ENCODE measurements around the gene PCNX4. TPM values are rescaled to one million over a fixed set of nuclear protein-coding genes. Genes with fewer than 3 reads are reported as not detected.
"Not testable (repeated sequence)": the region's sequence is repeated elsewhere in the genome, so short reads cannot be mapped to it uniquely, and the experiment has no call there.

PCNX4 gene
- 10 to 100 TPM; 19.7 to 23.6 TPM for total RNA-seq

GRCh38 chr14:60091550-60092525 lies at the start of gene PCNX4:
TSS of gene PCNX4 (plus strand) at chr14:60091923. CDS start at chr14:60107639, 15,716 bp downstream.
- Histone ChIP-seq H3K4me1 (peaks cover 4% of the 10 kb centered on the region), H3K9ac (ENCODE audit: low read depth in 2 of 2, low read length in 2 of 2) (peak within 1 kb of the TSS; percentile 84 to 96), H3K27ac (peak within 1 kb of the TSS; percentile 99), H3K27me3 (no peaks in the 10 kb centered on the region), H3K36me3 (no peaks in the 10 kb centered on the region), H3K4me3 (peak within 1 kb of the TSS; percentile 48), H3K9me3 (no peaks in the 10 kb centered on the region)
- no peak for TF ChIP-seq CTCF (IDR thresholded peaks at IDR 0.05)
- peak; percentile 97 for DNase-seq
- intact Hi-C loops (cut with DNase I): loop anchor here (10.0 kb wide), 1 partner anchor 73 kb away; the partner anchor contains the start of gene DHRS7

GRCh38 chr14:60047976-60048375 lies 43.7 kb upstream of the PCNX4 start:
- H3K9ac ChIP-seq (ENCODE audit: low read depth in 2 of 2, low read length in 2 of 2); H3K4me3 ChIP-seq; H3K9me3 ChIP-seq; H3K27ac ChIP-seq; H3K36me3 ChIP-seq; DNase-seq; H3K27me3 ChIP-seq; intact Hi-C loops (cut with DNase I); H3K4me1 ChIP-seq: not testable (repeated sequence)

- intact Hi-C loops (cut with DNase I): no loop called here
- Histone ChIP-seq H3K4me3 (no peak overlapping the region), H3K36me3 (no peaks in the 10 kb centered on the region), H3K9me3 (no peaks in the 10 kb centered on the region), H3K9ac (ENCODE audit: low read depth in 2 of 2, low read length in 2 of 2) (no peak overlapping the region), H3K4me1 (no peaks in the 10 kb centered on the region), H3K27me3 (no peaks in the 10 kb centered on the region), H3K27ac (no peak overlapping the region)
- DNase-seq: no peak
- no peak for TF ChIP-seq CTCF (IDR thresholded peaks at IDR 0.05)
These were observed 40.0 kb upstream of the PCNX4 start for GRCh38 chr14:60051721-60052221.

GRCh38 chr14:60058087-60058486 lies 33.6 kb upstream of the PCNX4 start:
- no peaks in the 10 kb centered on the region for H3K36me3 ChIP-seq
- intact Hi-C loops (cut with DNase I): no loop called here
- H3K27ac ChIP-seq: no peak overlapping the region
- TF ChIP-seq CTCF (IDR thresholded peaks at IDR 0.05): no peak
- H3K9ac ChIP-seq (ENCODE audit: low read depth in 2 of 2, low read length in 2 of 2): no peak overlapping the region
- H3K4me3 ChIP-seq: no peak overlapping the region
- no peak for DNase-seq
- H3K27me3 ChIP-seq: no peaks in the 10 kb centered on the region
- H3K4me1 ChIP-seq: no peaks in the 10 kb centered on the region
- H3K9me3 ChIP-seq: no peaks in the 10 kb centered on the region

- H3K9me3 ChIP-seq: no peaks in the 10 kb centered on the region
- no peak overlapping the region for H3K9ac ChIP-seq (ENCODE audit: low read depth in 2 of 2, low read length in 2 of 2)
- DNase-seq: no peak
- H3K4me3 ChIP-seq: no peak overlapping the region
- H3K4me1 ChIP-seq: no peaks in the 10 kb centered on the region
- no peak overlapping the region for H3K27ac ChIP-seq
- H3K36me3 ChIP-seq: no peaks in the 10 kb centered on the region
- intact Hi-C loops (cut with DNase I): no loop called here
- H3K27me3 ChIP-seq: no peaks in the 10 kb centered on the region
- no peak for TF ChIP-seq CTCF (IDR thresholded peaks at IDR 0.05)
These were observed 30.4 kb upstream of the PCNX4 start for GRCh38 chr14:60061371-60061770.
